Stomach (tissue), 9 donors: Measurements from ENCODE around the gene ZC3H7B. TPM values are rescaled to one million over a fixed set of nuclear protein-coding genes. Genes with fewer than 3 reads are reported as not detected.

ENCODE experiments used
- DNase-seq, 2 donors: peaks; one replicate each; pipeline versions ENCODE4 v3.0.0 to v3.0.0-alpha.2; 2013 to 2019
- H3K27ac ChIP-seq, 5 donors: fragments of 200-600 bp in 4 of 5; sonication (generic) in 4 of 5; one replicate each; pipeline ENCODE4 v1.5.1; 2013 to 2019; ENCODE audit warnings: mild to moderate bottlenecking in 1 of 5, moderate library complexity in 1 of 5
- H3K27me3 ChIP-seq, 3 donors: fragments of 200-600 bp; sonication (generic); one replicate each; pipeline ENCODE4 v1.5.1; 2017 to 2019; ENCODE audit warnings: mixed run types in 1 of 3
- H3K36me3 ChIP-seq, 4 donors: fragments of 200-600 bp; sonication (generic); 1 replicate in 3 of 4; 2 replicates in 1 of 4; pipeline ENCODE4 v1.5.1; 2016 to 2019
- H3K4me1 ChIP-seq, 4 donors: fragments of 200-600 bp; sonication (generic); one replicate each; pipeline ENCODE4 v1.5.1; 2016 to 2019
- H3K4me3 ChIP-seq, 4 donors: fragments of 200-600 bp; sonication (generic) in 3 of 4; one replicate each; pipeline ENCODE4 v1.5.1; 2016 to 2019; ENCODE audit warnings: mild to moderate bottlenecking in 1 of 4
- H3K9me3 ChIP-seq, 4 donors: fragments of 200-600 bp; sonication (generic); one replicate each; pipeline ENCODE4 v1.5.1; 2016 to 2019
- EP300 ChIP-seq: sonication (generic); formaldehyde crosslinking; IDR thresholded peaks from one replicate; pipeline ENCODE4 v1.6.1; 2017; ENCODE audit warnings: antibody characterized with exemption
- POLR2A ChIP-seq, 4 donors: fragments of 450-650 bp; IDR thresholded peaks; one replicate each; pipeline ENCODE4 v1.6.1; 2016; ENCODE audit warnings: antibody characterized with exemption in 4 of 4, control low read depth in 2 of 4, mild to moderate bottlenecking in 1 of 4, moderate library complexity in 1 of 4
- POLR2AphosphoS5 ChIP-seq, 3 donors: sonication (generic); formaldehyde crosslinking; IDR thresholded peaks; one replicate each; pipeline ENCODE4 v1.6.1; 2016; ENCODE audit warnings: antibody characterized with exemption in 3 of 3
- WGBS, 5 donors: extraction: QIAGEN DNeasy Blood & Tissue Kit in 3 of 5; methylation state at CpG; one replicate each; pipeline versions ENCODE4 v1.1.5 to v1.1.7; 2013 to 2018; 5-methylcytosine and 5-hydroxymethylcytosine counted together
- intact Hi-C: fragments of 100-400 bp; cut with DNase I; formaldehyde crosslinking; loops from one replicate; pipeline ENCODE4 v1.15.1; 2023; ENCODE audit warnings: low total_unique reads
- polyA plus RNA-seq, 3 donors: library from polyadenylated mRNA; stranded (reverse); fragments of 200-250 nt; gene quantifications; one replicate each; pipeline ENCODE4 v1.2.3, GENCODE V29; 2013
- total RNA-seq, 5 donors: library from RNA; depleted of rRNA; stranded (reverse); fragments of >200 nt; gene quantifications; one replicate each; pipeline versions ENCODE4 v1.1.0 to v1.2.3, GENCODE V29; 2014 to 2016
- TF ChIP-seq, protein P1 (sequence below), 7 experiments: fragments of 450-650 bp in 4 of 7; fragments of 200-600 bp in 3 of 7; sonication (generic) in 3 of 7; IDR thresholded peaks; one replicate each; pipeline ENCODE4 v1.5.1; 2016 to 2019; ENCODE audit warnings: antibody characterized with exemption in 7 of 7, control low read depth in 2 of 7, mild to moderate bottlenecking in 1 of 7
- donor health status: healthy with polysubstance abuse.
- donor health status: Bipolar disorder and iron deficiency.
- donor health status: healthy.

ZC3H7B gene
- total and polyA plus RNA-seq, 8 donors, result 4.7 to 40.1 (median 26.2) TPM

GRCh38 chr22:41351011-41351410 lies 49.7 kb downstream of the ZC3H7B start:
- H3K27me3 ChIP-seq, result no peaks in the 10 kb centered on the region
- no peaks in the 10 kb centered on the region for H3K4me1 ChIP-seq
- WGBS, 5 donors, result 85 to 97% (median 93%) methylated on average over 5 of the region's 5 CpGs
- DNase-seq, result no peak
- H3K27ac ChIP-seq, result no peak overlapping the region
- H3K9me3 ChIP-seq, result no peaks in the 10 kb centered on the region
- H3K36me3 ChIP-seq, result peaks cover 82 to 100% (median 100%) of the 10 kb centered on the region in 4 donors
- no peak overlapping the region for H3K4me3 ChIP-seq
- intact Hi-C loops, result no loop called here
- TF ChIP-seq POLR2AphosphoS5 (IDR thresholded peaks at IDR 0.05) (no peak), POLR2A (IDR thresholded peaks at IDR 0.05) (no peak), EP300 (no peak)
- TF ChIP-seq, protein P1, sequence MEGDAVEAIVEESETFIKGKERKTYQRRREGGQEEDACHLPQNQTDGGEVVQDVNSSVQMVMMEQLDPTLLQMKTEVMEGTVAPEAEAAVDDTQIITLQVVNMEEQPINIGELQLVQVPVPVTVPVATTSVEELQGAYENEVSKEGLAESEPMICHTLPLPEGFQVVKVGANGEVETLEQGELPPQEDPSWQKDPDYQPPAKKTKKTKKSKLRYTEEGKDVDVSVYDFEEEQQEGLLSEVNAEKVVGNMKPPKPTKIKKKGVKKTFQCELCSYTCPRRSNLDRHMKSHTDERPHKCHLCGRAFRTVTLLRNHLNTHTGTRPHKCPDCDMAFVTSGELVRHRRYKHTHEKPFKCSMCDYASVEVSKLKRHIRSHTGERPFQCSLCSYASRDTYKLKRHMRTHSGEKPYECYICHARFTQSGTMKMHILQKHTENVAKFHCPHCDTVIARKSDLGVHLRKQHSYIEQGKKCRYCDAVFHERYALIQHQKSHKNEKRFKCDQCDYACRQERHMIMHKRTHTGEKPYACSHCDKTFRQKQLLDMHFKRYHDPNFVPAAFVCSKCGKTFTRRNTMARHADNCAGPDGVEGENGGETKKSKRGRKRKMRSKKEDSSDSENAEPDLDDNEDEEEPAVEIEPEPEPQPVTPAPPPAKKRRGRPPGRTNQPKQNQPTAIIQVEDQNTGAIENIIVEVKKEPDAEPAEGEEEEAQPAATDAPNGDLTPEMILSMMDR (IDR thresholded peaks at IDR 0.05), result no peak

- Histone ChIP-seq H3K27me3 (no peaks in the 10 kb centered on the region), H3K9me3 (no peaks in the 10 kb centered on the region), H3K4me1 (no peaks in the 10 kb centered on the region), H3K27ac (no peak overlapping the region), H3K4me3 (no peak overlapping the region), H3K36me3 (peaks cover 82 to 100% (median 100%) of the 10 kb centered on the region in 4 donors)
- TF ChIP-seq EP300 (no peak), POLR2AphosphoS5 (IDR thresholded peaks at IDR 0.05) (no peak), POLR2A (IDR thresholded peaks at IDR 0.05) (no peak)
- TF ChIP-seq, protein P1 (IDR thresholded peaks at IDR 0.05), result no peak
- DNase-seq, result no peak
- WGBS, 5 donors, result 69 to 77% (median 74%) methylated on average over 6 of the region's 6 CpGs
- intact Hi-C loops, result no loop called here
These were observed 50.7 kb downstream of the ZC3H7B start for GRCh38 chr22:41352058-41352457.

GRCh38 chr22:41353862-41354575 lies 52.7 kb downstream of the ZC3H7B start:
- H3K4me3 ChIP-seq, result no peak overlapping the region
- WGBS, 5 donors, result 75 to 88% (median 80%) methylated on average over 5 to 10 of the region's 10 CpGs
- H3K36me3 ChIP-seq, result peaks cover 74 to 100% (median 100%) of the 10 kb centered on the region in 4 donors

DNA sequence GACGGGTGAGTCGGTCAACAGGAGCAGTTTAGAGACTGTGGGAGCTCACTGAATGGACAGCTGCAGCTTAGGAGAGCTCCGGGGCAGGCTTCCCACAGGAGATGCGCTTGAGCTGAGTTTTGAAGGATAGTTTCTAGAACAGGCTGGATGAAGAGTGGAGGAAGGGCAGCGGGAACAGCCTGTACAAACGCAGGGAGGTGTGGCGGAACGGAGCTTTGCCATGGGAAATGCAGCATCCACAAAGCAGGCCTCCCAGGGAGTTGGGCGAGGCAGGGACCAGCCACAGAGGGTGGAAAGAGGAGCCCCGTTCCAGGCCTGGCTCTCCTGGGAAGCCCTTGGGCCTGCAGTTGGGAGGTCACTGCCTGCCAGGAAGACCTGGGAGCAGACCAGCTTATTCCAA lies 53.7 kb downstream of the ZC3H7B start:
- Histone ChIP-seq H3K27ac (no peak overlapping the region), H3K36me3 (peaks cover 64 to 95% (median 95%) of the 10 kb centered on the region in 4 donors), H3K4me1 (no peaks in the 10 kb centered on the region), H3K9me3 (no peaks in the 10 kb centered on the region), H3K4me3 (no peak overlapping the region), H3K27me3 (no peaks in the 10 kb centered on the region)
- DNase-seq, result no peak
- intact Hi-C loops, result no loop called here
- 81 to 90% (median 82%) methylated on average over 10 of the region's 10 CpGs for WGBS, 5 donors
- no peak for TF ChIP-seq POLR2A (IDR thresholded peaks at IDR 0.05)
- TF ChIP-seq EP300, result no peak
- TF ChIP-seq POLR2AphosphoS5 (IDR thresholded peaks at IDR 0.05), result no peak
- TF ChIP-seq, protein P1 (IDR thresholded peaks at IDR 0.05), result no peak

More at GRCh38 chr22:41353862-41354575, 52.7 kb downstream of the ZC3H7B start:
- no peak for DNase-seq
- Histone ChIP-seq H3K27ac (no peak overlapping the region), H3K4me1 (no peaks in the 10 kb centered on the region), H3K9me3 (no peaks in the 10 kb centered on the region), H3K27me3 (no peaks in the 10 kb centered on the region)
- TF ChIP-seq, protein P1 (IDR thresholded peaks at IDR 0.05), result no peak
- TF ChIP-seq POLR2AphosphoS5 (IDR thresholded peaks at IDR 0.05) (no peak), EP300 (no peak), POLR2A (IDR thresholded peaks at IDR 0.05) (no peak)
- intact Hi-C loops, result no loop called here
